GM20431 (cell line): ENCODE measurements around the gene APOL1.
"Not testable (repeated sequence)": the region's sequence is repeated elsewhere in the genome, so short reads cannot be mapped to it uniquely, and the experiment has no call there.

Source experiments
- in situ Hi-C: fragments of 300-500 bp; cut with MseI, MboI; formaldehyde crosslinking; loops from one replicate; pipeline ENCODE4 v1.15.0; 2020; ENCODE audit warnings: low sequenced_read_pairs; ENCODE audit not compliant: unreplicated experiment

Gene APOL1

GRCh38 chr22:36224245-36224644 lies 28.7 kb upstream of the APOL1 start:
- in situ Hi-C loops: no loop called here

- in situ Hi-C loops: no loop called here
Observed at GRCh38 chr22:36225333-36225922, 27.5 kb upstream of the APOL1 start.

- in situ Hi-C loops: no loop called here
Observed at GRCh38 chr22:36226189-36226588, 26.7 kb upstream of the APOL1 start.

- in situ Hi-C loops: no loop called here
Observed at GRCh38 chr22:36227396-36227795, 25.5 kb upstream of the APOL1 start.

GRCh38 chr22:36227806-36228205 lies 25.1 kb upstream of the APOL1 start:
- in situ Hi-C loops: no loop called here

- in situ Hi-C loops: not testable (repeated sequence)
Observed at GRCh38 chr22:36228369-36228768, 24.6 kb upstream of the APOL1 start.

GRCh38 chr22:36228944-36229343 lies 24.0 kb upstream of the APOL1 start:
- in situ Hi-C loops: no loop called here

- in situ Hi-C loops: not testable (repeated sequence)
Observed at GRCh38 chr22:36229649-36230048, 23.3 kb upstream of the APOL1 start.

- in situ Hi-C loops: not testable (repeated sequence)
Observed at GRCh38 chr22:36231051-36231450, 21.9 kb upstream of the APOL1 start.

GRCh38 chr22:36232715-36233401 lies 20.1 kb upstream of the APOL1 start:
- in situ Hi-C loops: no loop called here

- in situ Hi-C loops: no loop called here
Observed at GRCh38 chr22:36233796-36234195, 19.1 kb upstream of the APOL1 start.

- in situ Hi-C loops: no loop called here
Observed at GRCh38 chr22:36234213-36234612, 18.7 kb upstream of the APOL1 start.

GRCh38 chr22:36234919-36235318 lies 18.0 kb upstream of the APOL1 start:
- in situ Hi-C loops: no loop called here

GRCh38 chr22:36235585-36235984 lies 17.3 kb upstream of the APOL1 start:
- in situ Hi-C loops: no loop called here

- in situ Hi-C loops: no loop called here
Observed at GRCh38 chr22:36236388-36237319, 16.3 kb upstream of the APOL1 start.

- in situ Hi-C loops: no loop called here
Observed at GRCh38 chr22:36237462-36238372, 15.2 kb upstream of the APOL1 start.

GRCh38 chr22:36238373-36239149 lies 14.4 kb upstream of the APOL1 start:
- in situ Hi-C loops: no loop called here

- in situ Hi-C loops: no loop called here
Observed at GRCh38 chr22:36239150-36239400, 13.9 kb upstream of the APOL1 start.

GRCh38 chr22:36239401-36240171 lies 13.3 kb upstream of the APOL1 start, which contains the start of gene APOL2:
APOL2 (minus strand) TSS chr22:36239527; CDS start chr22:36233162, 6,365 bp downstream.
- in situ Hi-C loops: no loop called here
